ENCODE data around the gene WDFY2. TPM values are rescaled to one million over a fixed set of nuclear protein-coding genes. Genes with fewer than 3 reads are reported as not detected.

WDFY2 gene
- polyA plus RNA-seq, 1 donor from 2014 or later = 5.3 TPM

DNA sequence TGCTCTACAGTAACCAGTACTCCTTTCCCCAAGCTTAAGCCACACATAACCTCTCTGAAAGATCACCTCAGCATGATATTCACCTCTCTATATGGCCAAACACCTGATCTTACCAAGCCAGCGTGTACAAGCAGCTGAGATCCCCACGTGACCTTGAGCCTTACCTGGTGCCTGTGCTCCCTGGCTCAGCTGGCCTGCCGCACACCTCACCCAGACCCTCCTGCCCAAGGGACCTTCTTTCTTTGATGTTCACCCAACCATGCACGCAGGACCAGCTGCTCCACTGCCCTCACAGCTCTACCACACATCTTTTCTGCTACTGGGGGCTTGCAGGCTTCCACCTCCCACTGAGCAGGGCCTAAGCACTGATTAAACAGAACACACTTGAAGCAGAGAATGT lies 210.7 kb downstream of the WDFY2 start:
- H3K36me3 ChIP-seq (ENCODE audit: insufficient read depth, low read length) = no peaks in the 10 kb centered on the region
- no peak overlapping the region for H3K27ac ChIP-seq (ENCODE audit: low read length)
- H4K20me1 ChIP-seq (ENCODE audit: insufficient read depth) = no peaks in the 10 kb centered on the region
- no peaks in the 10 kb centered on the region for H3K27me3 ChIP-seq (ENCODE audit: insufficient read depth, low read depth, low read length)
- H3K9me2 ChIP-seq (ENCODE audit: insufficient read depth, low read length) = no peaks in the 10 kb centered on the region
- no peak for TF ChIP-seq POLR2AphosphoS5 (IDR thresholded peaks at IDR 0.05)
- H3K9me3 ChIP-seq (ENCODE audit: low read length) = no peaks in the 10 kb centered on the region
- H3K9ac ChIP-seq (ENCODE audit: low read length) = no peak overlapping the region
- no peaks in the 10 kb centered on the region for H3K79me2 ChIP-seq (replicated peaks; ENCODE audit: insufficient read depth, low read length)
- H2AFZ ChIP-seq (ENCODE audit: low read depth, low read length) = no peak overlapping the region
- no peak overlapping the region for H3K4me2 ChIP-seq (ENCODE audit: low read length)
- H3K4me3 ChIP-seq (ENCODE audit: low read length) = no peak overlapping the region
- H3F3A ChIP-seq (ENCODE audit: insufficient read depth, low read length, poor library complexity, severe bottlenecking) = no peaks in the 10 kb centered on the region

DNA sequence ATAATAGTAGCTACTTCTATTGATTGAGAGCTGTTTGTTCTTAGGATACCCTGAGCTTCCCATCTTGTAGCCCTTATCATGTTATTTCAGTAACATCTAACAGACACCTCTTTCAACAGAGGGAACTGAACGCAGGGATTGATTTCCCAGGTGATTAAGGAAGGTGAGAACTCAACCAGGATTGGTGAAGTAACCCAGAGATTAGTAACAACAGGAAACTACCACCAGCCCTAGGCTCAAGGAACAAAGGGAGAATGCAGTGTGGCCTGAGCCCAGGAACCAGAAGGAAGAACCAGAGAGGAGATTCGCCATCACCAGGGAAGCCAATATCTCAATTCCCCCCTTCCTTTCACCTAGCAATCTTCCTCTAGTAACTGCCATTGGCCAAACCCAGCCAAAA lies 211.2 kb downstream of the WDFY2 start:
- H3K9ac ChIP-seq (ENCODE audit: low read length) = no peak overlapping the region
- H3K4me3 ChIP-seq (ENCODE audit: low read length) = no peak overlapping the region
- H4K20me1 ChIP-seq (ENCODE audit: insufficient read depth) = no peaks in the 10 kb centered on the region
- H3K79me2 ChIP-seq (replicated peaks; ENCODE audit: insufficient read depth, low read length) = no peaks in the 10 kb centered on the region
- no peaks in the 10 kb centered on the region for H3K9me3 ChIP-seq (ENCODE audit: low read length)
- no peaks in the 10 kb centered on the region for H3K27me3 ChIP-seq (ENCODE audit: insufficient read depth, low read depth, low read length)
- no peaks in the 10 kb centered on the region for H3K36me3 ChIP-seq (ENCODE audit: insufficient read depth, low read length)
- H3K27ac ChIP-seq (ENCODE audit: low read length) = no peak overlapping the region
- TF ChIP-seq RAD21 (conservative IDR thresholded peaks at IDR 0.05) (no peak), POLR2AphosphoS5 (IDR thresholded peaks at IDR 0.05) (no peak), EZH2 (IDR thresholded peaks at IDR 0.05; ENCODE audit: borderline replicate concordance, insufficient read depth, low read length, poor library complexity, severe bottlenecking) (no peak), TAF1 (IDR thresholded peaks at IDR 0.05; ENCODE audit: low read depth) (no peak), SMC3 (conservative IDR thresholded peaks at IDR 0.05; ENCODE audit: poor library complexity) (no peak), EP300 (conservative IDR thresholded peaks at IDR 0.05; ENCODE audit: poor library complexity, severe bottlenecking) (no peak), MXI1 (conservative IDR thresholded peaks at IDR 0.05; ENCODE audit: poor library complexity, severe bottlenecking) (no peak)
- TF ChIP-seq, protein P1, sequence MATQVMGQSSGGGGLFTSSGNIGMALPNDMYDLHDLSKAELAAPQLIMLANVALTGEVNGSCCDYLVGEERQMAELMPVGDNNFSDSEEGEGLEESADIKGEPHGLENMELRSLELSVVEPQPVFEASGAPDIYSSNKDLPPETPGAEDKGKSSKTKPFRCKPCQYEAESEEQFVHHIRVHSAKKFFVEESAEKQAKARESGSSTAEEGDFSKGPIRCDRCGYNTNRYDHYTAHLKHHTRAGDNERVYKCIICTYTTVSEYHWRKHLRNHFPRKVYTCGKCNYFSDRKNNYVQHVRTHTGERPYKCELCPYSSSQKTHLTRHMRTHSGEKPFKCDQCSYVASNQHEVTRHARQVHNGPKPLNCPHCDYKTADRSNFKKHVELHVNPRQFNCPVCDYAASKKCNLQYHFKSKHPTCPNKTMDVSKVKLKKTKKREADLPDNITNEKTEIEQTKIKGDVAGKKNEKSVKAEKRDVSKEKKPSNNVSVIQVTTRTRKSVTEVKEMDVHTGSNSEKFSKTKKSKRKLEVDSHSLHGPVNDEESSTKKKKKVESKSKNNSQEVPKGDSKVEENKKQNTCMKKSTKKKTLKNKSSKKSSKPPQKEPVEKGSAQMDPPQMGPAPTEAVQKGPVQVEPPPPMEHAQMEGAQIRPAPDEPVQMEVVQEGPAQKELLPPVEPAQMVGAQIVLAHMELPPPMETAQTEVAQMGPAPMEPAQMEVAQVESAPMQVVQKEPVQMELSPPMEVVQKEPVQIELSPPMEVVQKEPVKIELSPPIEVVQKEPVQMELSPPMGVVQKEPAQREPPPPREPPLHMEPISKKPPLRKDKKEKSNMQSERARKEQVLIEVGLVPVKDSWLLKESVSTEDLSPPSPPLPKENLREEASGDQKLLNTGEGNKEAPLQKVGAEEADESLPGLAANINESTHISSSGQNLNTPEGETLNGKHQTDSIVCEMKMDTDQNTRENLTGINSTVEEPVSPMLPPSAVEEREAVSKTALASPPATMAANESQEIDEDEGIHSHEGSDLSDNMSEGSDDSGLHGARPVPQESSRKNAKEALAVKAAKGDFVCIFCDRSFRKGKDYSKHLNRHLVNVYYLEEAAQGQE (IDR thresholded peaks at IDR 0.05; ENCODE audit: borderline replicate concordance) = no peak
- TF ChIP-seq, protein P2, sequence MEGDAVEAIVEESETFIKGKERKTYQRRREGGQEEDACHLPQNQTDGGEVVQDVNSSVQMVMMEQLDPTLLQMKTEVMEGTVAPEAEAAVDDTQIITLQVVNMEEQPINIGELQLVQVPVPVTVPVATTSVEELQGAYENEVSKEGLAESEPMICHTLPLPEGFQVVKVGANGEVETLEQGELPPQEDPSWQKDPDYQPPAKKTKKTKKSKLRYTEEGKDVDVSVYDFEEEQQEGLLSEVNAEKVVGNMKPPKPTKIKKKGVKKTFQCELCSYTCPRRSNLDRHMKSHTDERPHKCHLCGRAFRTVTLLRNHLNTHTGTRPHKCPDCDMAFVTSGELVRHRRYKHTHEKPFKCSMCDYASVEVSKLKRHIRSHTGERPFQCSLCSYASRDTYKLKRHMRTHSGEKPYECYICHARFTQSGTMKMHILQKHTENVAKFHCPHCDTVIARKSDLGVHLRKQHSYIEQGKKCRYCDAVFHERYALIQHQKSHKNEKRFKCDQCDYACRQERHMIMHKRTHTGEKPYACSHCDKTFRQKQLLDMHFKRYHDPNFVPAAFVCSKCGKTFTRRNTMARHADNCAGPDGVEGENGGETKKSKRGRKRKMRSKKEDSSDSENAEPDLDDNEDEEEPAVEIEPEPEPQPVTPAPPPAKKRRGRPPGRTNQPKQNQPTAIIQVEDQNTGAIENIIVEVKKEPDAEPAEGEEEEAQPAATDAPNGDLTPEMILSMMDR (IDR thresholded peaks at IDR 0.05; ENCODE audit: poor library complexity, severe bottlenecking) = no peak
- H3K4me2 ChIP-seq (ENCODE audit: low read length) = no peak overlapping the region
- no peaks in the 10 kb centered on the region for H3F3A ChIP-seq (ENCODE audit: insufficient read depth, low read length, poor library complexity, severe bottlenecking)
- H3K9me2 ChIP-seq (ENCODE audit: insufficient read depth, low read length) = no peaks in the 10 kb centered on the region
- no peak overlapping the region for H2AFZ ChIP-seq (ENCODE audit: low read depth, low read length)

DNA sequence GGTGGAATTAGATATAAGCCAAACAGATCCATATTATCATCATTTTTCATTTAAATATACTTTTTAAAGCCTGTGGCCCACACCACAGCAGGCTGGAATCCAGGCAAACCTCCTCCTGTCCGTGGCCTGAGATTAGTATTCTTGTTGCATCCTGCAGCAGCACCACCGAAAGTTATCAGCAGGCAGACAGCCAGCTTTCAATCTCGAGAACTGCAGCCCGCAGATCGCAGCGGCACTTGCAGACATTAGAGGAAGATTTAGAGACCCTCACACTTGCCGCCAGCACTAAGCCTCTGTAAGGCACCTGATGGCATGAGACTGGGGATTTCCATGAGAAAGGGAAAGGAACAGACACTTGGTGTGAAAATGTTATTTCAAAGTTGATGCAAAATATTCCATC lies 212.3 kb downstream of the WDFY2 start:
- no peak overlapping the region for H3K4me2 ChIP-seq (ENCODE audit: low read length)
- H3K9me2 ChIP-seq (ENCODE audit: insufficient read depth, low read length) = no peaks in the 10 kb centered on the region
- H3K4me3 ChIP-seq (ENCODE audit: low read length) = no peak overlapping the region
- no peaks in the 10 kb centered on the region for H3K9me3 ChIP-seq (ENCODE audit: low read length)
- H3K36me3 ChIP-seq (ENCODE audit: insufficient read depth, low read length) = no peaks in the 10 kb centered on the region
- no peak overlapping the region for H3K27ac ChIP-seq (ENCODE audit: low read length)
- H2AFZ ChIP-seq (ENCODE audit: low read depth, low read length) = no peak overlapping the region
- H3K79me2 ChIP-seq (replicated peaks; ENCODE audit: insufficient read depth, low read length) = no peaks in the 10 kb centered on the region
- no peaks in the 10 kb centered on the region for H3F3A ChIP-seq (ENCODE audit: insufficient read depth, low read length, poor library complexity, severe bottlenecking)
- H4K20me1 ChIP-seq (ENCODE audit: insufficient read depth) = no peaks in the 10 kb centered on the region
- H3K9ac ChIP-seq (ENCODE audit: low read length) = no peak overlapping the region
- TF ChIP-seq, protein P1 (IDR thresholded peaks at IDR 0.05; ENCODE audit: borderline replicate concordance) = no peak
- TF ChIP-seq RAD21 (conservative IDR thresholded peaks at IDR 0.05) (no peak), EP300 (conservative IDR thresholded peaks at IDR 0.05; ENCODE audit: poor library complexity, severe bottlenecking) (no peak)
- H3K27me3 ChIP-seq (ENCODE audit: insufficient read depth, low read depth, low read length) = no peaks in the 10 kb centered on the region
